PC-9 (cell line): ENCODE data around the gene CLEC16A.

Source experiments
- CTCF ChIP-seq: fragments of 200-600 bp; sonication (generic); conservative IDR thresholded peaks from 2 replicates; pipeline ENCODE4 v1.6.1; 2017; ENCODE audit warnings: mixed run types, antibody characterized with exemption, mild to moderate bottlenecking, moderate library complexity
- EZH2 ChIP-seq: fragments of 200-600 bp; sonication (generic); IDR thresholded peaks from 2 replicates; pipeline ENCODE4 v1.8.0; 2017; ENCODE audit warnings: antibody characterized with exemption, low read depth

- TF ChIP-seq CTCF (no peak), EZH2 (no peak)
Measured at GRCh38 chr16:11093572-11094074, 149.3 kb downstream of the CLEC16A start.
